GM12872 (cell line): Measurements from ENCODE around the gene RUNDC3A.

ENCODE experiments used
- TF ChIP-seq, protein P1 (sequence below): IDR thresholded peaks from 3 replicates; pipeline ENCODE4 v1.5.1; 2011; ENCODE audit warnings: low read depth, mild to moderate bottlenecking, low read length, moderate library complexity; ENCODE audit not compliant: insufficient read depth

The RUNDC3A gene

DNA sequence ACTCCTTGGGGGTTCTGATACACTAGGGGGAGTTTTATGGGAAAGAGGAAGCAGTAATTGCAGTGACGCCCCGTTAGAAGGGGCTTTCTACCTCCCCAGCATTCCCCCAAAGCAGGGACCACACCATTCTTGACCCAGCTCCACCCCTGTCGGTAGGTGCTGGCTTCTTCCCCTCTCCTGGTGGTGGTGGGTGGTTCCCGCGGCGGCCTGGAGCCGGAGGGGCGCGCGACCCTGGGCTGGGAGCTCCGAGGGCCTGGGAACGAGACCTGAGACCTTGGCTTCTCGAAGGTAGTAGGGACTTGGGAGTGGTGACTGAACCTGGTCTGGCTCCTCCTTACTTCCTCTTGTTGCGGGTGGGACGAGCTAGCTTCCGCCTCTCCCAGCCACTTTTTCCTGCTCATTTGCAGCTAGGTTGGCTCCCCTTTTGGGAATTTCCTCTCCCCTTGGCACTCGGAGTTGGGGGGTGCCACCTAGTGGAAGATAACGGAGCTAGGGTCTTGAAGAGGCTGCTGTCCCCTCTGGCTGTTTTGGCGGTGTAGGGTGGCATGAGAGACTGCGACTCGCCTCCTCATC lies 37.1 kb downstream of the RUNDC3A start:
- TF ChIP-seq, protein P1, sequence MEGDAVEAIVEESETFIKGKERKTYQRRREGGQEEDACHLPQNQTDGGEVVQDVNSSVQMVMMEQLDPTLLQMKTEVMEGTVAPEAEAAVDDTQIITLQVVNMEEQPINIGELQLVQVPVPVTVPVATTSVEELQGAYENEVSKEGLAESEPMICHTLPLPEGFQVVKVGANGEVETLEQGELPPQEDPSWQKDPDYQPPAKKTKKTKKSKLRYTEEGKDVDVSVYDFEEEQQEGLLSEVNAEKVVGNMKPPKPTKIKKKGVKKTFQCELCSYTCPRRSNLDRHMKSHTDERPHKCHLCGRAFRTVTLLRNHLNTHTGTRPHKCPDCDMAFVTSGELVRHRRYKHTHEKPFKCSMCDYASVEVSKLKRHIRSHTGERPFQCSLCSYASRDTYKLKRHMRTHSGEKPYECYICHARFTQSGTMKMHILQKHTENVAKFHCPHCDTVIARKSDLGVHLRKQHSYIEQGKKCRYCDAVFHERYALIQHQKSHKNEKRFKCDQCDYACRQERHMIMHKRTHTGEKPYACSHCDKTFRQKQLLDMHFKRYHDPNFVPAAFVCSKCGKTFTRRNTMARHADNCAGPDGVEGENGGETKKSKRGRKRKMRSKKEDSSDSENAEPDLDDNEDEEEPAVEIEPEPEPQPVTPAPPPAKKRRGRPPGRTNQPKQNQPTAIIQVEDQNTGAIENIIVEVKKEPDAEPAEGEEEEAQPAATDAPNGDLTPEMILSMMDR, result peak; percentile 83

DNA sequence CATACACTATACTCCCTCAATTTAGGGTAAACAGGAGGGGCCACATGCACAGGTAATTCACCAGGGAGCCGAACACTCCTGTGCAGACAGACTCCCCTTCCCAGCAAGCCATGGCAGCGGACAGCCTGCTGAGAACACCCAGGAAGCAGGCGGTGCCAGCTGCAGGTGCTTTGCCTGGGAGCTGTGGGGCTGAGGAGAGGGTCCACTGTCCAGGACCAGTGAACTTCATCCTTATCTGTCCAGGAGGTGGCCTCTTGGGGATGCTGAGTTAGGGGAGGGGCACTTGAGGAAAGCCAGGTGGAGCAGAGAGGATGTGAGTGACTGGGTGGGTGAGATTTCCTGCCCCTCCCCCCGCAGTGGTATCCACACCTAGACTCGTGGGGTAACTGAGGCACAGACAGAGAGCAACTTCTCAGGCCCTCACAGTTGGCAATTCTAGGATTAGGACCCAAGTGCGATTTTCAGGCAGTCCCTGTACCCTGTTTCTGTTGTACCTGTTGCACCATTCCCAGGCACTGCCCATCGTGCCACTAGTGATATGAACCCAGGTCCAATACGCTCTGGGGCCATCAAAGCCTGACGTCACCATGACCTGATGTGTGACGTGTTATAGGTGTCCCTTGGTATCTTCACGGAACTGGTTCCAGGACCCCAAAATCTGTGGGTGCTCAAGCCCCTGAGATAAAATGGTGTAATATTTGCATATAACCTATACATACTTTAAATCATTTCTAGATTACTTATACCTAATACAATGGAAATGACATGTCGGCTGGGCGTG lies 37.9 kb downstream of the RUNDC3A start:
- TF ChIP-seq, protein P1, result no peak

DNA sequence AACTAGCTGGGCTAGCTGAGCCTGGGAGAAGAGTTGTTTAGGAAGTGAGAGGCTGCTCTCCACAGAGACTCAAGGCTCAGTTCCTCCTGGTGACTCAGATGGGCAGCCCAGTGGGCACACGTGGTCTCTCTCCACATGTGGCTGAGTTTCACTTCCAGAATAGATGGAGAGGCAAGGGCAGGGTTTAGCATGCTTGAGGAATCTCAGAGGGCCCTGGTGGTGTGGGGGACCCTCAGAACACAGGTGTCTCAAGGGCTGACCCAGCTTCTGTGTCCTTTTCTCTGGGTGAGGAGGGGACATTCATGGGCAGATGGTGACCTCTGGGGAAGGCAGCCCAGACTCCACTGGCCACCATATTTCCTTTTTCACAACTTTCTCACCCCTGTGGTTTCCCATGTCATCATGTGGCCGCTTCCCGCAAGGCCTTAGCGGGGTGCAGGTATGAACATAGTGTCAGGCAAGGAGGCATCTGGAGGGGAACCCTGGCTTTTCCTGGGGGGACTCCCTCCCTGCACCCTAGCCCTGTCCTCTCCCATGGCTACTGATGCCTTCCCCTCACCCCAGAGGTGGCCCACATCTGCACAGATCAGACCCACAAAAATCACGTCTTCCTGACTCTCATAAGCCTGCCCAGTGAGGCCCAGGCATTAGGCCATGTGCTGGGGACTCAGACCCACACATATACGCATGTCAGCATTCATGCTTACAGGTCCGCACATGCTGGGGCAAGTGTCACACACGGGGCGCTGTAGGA lies 40.0 kb downstream of the RUNDC3A start:
- TF ChIP-seq, protein P1, result no peak

DNA sequence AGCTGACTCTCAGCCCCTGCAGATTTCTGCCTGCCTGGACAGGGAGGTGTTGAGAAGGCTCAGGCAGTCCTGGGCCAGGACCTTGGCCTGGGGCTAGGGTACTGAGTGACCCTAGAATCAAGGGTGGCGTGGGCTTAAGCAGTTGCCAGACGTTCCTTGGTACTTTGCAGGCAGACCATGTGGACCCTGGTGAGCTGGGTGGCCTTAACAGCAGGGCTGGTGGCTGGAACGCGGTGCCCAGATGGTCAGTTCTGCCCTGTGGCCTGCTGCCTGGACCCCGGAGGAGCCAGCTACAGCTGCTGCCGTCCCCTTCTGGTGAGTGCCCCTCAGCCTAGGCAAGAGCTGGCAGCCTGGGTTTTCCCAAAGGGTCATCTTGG lies 40.6 kb downstream of the RUNDC3A start:
- TF ChIP-seq, protein P1, result 0 out of 3 replicates have a peak, but pooled peaks have one; percentile 5

DNA sequence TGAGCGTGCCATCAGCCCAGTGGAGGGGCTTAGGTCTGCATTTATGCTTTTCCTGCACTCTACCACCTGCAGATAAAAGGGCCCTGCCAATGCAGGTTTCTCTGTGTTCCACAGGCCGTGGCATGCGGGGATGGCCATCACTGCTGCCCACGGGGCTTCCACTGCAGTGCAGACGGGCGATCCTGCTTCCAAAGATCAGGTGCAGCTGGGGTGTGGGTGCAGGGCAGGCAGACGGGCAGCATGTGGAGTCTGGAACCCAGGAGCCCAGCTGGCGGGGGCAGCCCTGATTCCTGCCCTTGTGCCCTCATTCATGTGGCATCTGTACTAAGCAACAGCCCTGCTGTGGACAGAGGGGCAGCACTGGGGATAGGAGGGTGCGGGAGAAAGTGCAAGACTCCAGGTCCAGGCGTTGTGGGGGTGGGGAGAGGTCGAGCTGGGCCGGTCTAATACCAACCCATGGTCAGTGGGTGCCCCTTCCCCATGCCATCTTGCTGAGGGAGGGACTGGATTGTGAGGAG lies 41.2 kb downstream of the RUNDC3A start:
- TF ChIP-seq, protein P1, result no peak

DNA sequence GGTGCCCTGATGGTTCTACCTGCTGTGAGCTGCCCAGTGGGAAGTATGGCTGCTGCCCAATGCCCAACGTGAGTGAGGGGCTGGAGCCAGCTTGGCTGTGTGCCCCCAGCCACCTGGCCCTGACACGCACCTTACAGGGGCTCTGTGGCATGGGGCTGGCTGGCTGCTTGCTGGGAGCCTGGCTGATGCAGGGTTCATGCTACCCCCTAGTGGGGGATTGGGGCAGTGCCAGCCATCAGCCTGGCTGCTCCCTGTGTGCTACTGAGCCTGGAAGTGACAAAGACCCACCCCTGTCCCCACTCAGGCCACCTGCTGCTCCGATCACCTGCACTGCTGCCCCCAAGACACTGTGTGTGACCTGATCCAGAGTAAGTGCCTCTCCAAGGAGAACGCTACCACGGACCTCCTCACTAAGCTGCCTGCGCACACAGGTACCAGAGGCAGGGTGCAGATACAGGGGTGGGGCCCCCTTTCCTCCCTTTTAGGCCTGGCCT lies 42.4 kb downstream of the RUNDC3A start:
- TF ChIP-seq, protein P1, result peak; percentile 98

DNA sequence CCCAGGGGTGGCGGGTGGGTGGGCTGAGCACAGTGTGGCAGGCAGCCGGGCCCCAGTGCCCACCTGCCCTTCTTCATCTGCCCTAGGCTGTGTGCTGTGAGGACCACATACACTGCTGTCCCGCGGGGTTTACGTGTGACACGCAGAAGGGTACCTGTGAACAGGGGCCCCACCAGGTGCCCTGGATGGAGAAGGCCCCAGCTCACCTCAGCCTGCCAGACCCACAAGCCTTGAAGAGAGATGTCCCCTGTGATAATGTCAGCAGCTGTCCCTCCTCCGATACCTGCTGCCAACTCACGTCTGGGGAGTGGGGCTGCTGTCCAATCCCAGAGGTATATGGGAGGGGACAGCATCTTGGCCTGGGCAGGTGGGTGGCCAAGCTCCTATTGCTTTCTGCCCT lies 43.1 kb downstream of the RUNDC3A start:
- TF ChIP-seq, protein P1, result no peak
